ENCODE results near the gene SSTR4.
"Not testable (repeated sequence)": the region's sequence is repeated elsewhere in the genome, so short reads cannot be mapped to it uniquely, and the experiment has no call there.

SSTR4 gene

DNA sequence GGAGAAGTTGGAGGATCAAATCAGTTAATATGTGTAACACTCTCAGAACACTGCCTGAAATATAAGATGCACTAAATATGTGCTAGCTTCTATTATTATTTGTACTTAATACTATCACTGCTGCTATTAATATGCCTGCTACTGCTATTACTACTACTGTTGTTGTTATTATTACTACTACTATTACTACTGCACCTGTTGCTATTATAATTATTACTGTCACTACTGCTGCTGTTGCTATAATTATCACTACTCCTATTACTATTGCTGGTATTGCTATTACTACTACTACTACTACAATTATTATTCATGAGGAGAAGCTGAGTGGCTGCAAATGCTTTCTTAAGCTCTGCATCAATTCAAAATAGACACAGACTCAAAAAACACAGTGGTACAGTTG, 16.7 kb upstream of the SSTR4 start:
- no peak for DNase-seq (ENCODE audit: low read depth in 2 of 2)

DNA sequence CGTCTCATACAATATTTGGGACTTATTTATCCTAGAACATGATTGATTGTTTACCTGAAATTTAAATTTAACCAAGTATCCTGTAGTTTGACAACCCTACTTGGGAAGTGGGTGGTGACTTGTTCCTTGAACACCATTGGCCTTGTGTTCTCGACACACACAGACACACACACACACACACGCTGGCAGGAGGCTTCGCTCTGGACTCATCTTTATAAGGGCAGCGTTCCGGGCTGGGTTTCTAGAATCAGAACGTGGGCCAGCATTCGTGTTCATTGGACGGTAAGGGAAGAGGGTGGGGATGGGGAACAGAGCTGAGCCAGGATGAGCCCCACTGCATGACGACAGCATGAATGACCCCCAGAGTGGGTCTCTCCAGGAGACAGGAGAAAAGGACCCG, 16.2 kb upstream of the SSTR4 start:
- DNase-seq (ENCODE audit: low read depth in 2 of 2), result no peak

DNA sequence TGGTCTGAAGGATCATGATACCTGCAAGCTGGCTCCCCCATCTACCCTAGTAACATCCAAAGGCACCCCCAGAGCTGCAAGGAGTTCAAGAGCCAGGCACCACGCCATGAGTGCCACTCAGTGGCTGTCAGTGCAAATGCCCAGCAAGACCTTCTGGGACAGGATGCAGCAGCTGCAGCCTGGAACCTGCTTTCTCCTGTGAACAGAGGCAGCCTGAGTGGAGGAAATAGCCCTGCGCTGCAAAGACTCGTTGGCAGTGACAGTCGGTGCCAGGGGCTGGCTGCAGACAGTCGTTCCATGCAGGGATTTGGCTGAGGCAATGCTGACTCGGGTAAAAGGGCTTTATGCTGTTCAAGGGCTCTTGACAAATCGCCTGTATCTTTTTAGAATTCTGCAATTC, 15.7 kb upstream of the SSTR4 start:
- DNase-seq (ENCODE audit: low read depth in 2 of 2), result no peak

DNA sequence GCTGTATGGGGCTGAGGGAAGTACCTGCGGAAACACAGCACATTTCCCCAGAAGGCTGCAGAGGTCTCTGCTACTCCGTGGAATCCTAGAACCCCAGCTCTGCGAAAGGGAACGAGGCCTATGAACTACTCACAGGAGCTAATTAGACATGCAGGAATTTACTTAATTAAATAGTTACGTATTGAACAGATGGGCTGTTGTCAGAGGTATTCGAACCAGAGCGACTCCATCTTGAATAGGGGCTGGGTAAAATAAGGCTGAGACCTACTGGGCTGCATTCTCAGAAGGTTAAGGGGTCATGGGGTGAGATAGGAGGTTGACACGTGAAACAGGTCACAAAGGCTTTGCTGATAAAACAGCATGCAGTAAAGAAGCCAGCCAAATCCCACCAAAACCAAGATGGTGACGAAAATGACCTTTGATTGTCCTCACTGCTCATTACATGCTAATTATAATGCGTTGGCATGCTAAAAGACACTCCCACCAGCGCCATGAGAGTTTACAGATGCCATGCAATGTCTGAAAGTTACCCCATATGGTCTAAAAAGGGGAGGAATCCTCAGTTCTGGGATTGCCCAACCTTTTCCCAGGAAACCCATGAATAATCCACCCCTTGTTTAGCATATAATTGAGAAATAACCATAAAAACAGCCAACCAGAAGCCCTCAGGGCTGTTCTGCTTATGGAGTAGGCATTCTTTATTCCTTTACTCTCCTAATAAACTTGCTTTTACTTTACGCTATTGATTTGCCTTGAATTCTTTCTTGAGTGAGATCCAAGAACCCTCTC, 14.7 kb upstream of the SSTR4 start:
- DNase-seq (ENCODE audit: low read depth in 2 of 2), result no peak

DNA sequence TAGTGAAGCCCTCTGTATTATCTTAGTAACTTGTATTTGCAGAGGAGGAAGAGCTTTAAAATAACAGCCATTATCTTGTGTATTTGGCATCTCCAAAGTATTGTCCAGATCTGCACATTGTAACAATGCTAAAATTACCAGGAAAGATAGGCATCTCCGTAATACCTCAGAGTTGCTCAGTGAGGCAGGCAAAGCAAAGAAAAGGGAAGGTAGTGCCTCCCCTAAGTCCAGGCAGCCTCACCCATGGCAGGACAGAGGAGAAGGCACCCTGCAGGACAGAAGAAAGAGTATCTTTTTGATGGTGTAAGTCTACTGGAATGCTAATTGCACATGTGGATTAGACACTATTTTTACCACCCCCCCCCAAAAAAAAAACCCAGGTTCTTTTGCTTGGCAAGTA, 13.6 kb upstream of the SSTR4 start:
- no peak for DNase-seq (ENCODE audit: low read depth in 2 of 2)

DNA sequence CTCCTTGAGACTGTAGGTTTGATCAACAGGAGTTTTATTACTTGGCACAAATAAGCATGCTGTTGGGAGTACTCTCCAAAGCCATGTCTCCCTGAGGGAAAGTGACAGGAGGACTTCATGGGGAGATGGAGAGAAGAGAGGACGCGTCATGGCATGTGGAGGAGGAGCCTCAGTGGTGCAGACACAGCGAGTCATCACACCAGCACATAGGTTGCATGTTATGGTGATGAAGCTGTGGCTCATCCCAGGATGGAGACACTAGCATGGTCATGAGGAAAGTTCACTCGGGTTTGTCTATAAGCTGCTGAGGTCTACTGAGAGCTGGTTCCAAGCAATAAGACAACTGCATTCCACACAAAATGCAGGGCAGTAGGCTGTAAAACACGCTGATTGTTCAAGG, 13.2 kb upstream of the SSTR4 start:
- no peak for DNase-seq (ENCODE audit: low read depth in 2 of 2)

DNA sequence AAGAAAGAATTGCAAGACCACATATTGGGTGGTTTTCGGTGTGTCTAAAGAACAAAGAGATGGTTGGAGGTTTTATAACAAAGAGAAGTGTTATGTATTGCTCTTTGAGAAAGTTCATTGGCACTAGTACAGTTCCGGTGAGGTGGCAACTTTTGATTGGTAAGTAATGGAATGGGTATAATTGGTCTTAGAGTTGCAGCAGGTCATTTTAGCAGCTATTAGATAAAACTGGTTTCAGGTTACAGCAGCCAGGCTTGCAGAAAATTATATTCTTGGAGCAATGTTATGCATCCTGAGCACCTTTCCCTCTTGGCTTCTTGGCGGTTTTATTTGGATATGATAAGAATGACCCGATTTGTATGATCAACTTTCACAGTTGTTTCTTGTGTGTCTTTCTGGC, 12.3 kb upstream of the SSTR4 start:
- no peak for DNase-seq (ENCODE audit: low read depth in 2 of 2)

DNA sequence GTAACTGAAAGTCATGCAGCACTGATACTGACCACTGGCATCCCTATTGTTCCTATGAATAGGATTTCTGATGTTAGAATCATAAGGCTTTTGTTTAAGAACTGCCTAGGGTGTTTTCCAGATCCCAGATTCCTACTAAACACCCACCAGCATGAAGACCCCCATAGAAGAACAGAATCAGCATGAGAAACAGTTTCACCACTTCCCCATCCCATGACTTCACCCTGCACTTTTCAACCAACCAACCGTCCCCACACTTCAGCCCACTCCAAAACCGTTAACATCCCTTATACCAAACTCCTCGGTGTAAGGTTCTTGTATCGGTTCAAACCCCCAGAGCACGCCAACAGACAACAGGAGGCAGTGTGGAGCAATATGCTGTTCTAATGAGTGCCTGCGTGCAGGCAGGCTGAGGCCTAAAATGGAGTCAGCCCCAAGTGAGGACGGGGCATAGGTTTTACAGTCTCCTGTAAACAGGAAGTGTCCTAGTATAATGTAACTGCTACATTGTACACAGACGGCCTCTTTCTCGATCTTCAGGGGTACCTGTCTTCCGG, 11.4 kb upstream of the SSTR4 start:
- DNase-seq (ENCODE audit: low read depth in 2 of 2), result no peak

DNA sequence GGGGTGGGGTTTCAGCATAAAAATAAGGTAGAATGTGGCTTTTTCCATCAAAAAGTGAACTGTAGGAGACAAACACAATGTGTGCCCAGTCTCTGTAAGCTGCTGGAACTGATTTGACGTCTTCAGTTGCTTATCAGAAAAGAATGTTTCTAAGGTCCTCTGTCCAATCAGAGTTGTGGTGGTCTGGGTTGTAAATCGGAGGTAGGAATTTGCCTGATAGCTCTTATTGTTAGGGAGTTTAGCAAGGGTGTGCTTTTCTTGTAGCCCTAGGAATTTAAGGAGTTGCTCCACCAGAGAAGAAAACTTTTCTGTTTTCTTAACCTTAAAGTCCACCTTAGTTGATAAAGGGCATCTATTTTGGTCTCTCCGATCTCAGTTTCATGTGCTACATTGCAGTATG, 10.4 kb upstream of the SSTR4 start:
- DNase-seq (ENCODE audit: low read depth in 2 of 2), result no peak

DNA sequence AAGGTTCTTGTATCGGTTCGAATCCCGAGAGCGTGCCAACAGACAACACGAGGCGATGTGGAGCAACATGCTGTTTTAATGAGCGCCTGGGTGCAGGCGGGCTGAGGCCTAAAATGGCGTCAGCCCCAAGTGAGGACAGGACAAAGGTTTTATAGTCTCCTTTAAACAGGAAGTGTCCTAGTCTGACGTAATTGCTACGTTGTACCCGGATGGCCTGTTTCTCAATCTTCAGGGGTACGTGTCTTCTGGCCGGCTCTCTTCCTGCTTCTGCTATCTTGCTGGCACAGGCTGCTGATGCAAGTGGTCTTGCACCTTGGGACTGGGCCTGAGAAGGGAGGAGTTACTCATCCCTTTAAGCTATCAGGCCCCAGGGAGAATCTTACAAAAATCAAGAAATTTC, 9.6 kb upstream of the SSTR4 start:
- not testable (repeated sequence) for DNase-seq (ENCODE audit: low read depth in 2 of 2)

DNA sequence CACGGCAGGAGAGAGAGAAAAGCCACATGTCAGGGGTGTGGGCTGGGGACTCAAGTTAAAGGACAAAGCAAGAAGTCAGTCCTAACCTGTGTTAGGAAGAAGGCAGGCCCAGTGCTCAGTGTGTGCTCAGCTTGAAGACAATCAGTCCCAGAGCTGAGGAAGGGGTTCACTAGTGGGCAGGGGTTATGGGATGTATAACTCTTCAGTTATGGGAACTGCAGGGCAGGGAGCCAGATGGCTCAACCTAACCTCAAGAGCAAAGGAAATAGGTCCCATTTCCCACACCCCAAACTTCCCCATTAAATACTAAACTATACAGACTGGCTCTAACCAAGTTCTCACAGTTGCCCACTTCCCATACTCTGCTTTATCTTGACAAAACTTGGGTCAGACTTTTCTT, 7.4 kb upstream of the SSTR4 start:
- no peak for DNase-seq (ENCODE audit: low read depth in 2 of 2)

DNA sequence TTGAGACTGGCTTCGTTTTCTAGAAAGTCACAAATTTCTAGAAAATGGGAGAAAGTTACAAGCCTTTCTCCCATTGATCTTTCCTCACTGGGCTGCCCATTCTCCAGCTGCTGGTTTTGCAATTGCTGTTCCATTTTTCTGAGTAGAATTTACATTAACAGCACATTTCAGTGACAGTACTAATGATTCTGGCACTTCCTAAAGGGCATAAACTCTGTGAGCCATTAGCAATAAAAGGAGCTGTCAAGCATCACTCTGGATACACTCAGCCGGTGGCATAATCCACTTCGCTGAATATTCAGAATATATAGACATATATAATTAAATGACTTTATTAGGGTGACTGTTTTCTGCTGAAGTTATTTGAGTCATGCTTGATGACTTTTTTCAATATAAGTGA, 6.7 kb upstream of the SSTR4 start:
- DNase-seq (ENCODE audit: low read depth in 2 of 2), result no peak

DNA sequence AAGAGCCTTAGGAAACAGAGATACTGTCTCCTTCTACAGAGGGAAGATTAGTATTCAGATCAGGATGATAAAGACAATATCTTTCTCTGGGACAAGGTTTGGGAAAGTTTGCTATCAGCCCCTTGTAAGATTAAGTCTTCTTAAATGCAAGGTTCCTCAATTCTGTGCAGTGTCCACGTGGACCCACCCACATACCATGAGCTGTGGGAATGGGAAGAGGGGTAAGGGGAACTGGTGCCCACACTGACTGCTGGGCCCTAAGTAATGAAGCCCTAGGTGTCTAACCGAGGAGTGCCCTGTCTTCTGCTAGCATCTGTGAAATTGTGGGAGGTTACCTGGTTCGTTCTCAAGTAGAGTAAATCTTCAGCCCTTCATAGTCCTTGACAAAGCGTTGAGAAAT, 5.8 kb upstream of the SSTR4 start:
- DNase-seq (ENCODE audit: low read depth in 2 of 2), result no peak

DNA sequence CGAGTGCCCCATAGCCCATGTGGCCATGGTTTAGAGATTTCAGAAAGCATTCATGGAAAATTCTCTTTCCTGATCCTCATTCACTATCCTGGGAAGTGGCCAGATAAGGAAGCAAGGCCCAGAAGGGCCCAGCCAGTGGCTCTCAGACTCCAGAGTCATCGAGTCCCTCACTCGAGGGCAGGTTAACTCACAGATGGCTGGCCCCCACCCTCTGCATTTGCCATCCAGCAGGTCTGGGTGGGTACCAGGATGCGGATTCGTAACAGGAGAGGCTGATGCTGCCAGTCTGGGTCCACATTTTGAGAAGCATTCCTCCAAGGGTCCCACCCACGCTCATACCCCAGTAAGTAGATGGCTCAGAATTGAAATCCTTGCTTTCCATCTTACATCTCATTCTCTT, 3.8 kb upstream of the SSTR4 start:
- DNase-seq (ENCODE audit: low read depth in 2 of 2), result no peak

DNA sequence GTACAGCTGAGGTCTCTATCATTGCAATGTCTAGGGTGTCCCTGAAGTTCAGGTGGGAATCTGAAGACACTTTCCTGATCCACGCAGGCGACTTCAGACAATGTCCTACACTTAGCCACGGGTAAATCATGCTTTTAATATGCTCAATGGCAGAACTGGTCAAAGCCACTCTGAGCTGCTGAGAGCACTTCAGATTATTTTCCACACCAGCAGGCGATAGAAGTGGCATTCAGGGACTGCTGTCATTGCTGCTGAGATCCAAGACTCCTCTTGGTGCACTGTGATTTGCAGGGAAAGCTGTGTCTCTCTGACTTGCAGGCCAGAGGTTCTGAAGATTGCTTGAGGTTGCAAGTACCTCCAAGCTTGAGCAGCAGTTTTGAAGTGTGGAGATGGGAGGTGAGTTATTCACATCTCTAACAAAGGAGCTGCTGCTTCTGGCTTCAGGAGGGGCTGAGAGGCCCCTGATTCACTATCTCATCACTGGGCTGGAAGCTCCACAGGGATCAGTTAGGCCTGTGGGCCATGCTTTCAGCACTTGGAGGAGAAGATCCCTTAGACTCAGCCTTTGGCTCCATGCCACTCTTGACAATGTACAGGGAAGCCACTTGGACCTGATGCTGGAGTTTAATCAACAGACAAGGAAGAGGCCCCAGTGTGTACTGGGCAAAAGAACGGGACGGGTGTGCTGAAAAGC, 2.9 kb upstream of the SSTR4 start:
- no peak for DNase-seq (ENCODE audit: low read depth in 2 of 2)

DNA sequence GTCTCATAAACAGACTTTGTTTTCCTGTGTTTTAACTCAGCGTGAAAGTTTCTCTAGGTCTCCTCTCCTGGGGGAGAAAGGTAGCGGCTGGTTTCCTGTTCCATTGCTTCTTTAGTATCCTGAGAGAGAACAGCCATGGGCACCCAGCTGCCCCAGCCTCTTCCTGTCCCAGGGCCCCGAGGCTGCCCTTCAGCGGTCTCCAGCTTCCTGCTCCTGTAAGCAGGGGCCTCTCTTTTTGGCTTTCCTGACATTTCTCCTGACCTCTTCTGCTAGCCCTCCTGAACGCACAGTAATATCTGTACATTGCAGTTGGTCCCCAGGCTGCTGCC, 2.4 kb upstream of the SSTR4 start:
- no peak for DNase-seq (ENCODE audit: low read depth in 2 of 2)

DNA sequence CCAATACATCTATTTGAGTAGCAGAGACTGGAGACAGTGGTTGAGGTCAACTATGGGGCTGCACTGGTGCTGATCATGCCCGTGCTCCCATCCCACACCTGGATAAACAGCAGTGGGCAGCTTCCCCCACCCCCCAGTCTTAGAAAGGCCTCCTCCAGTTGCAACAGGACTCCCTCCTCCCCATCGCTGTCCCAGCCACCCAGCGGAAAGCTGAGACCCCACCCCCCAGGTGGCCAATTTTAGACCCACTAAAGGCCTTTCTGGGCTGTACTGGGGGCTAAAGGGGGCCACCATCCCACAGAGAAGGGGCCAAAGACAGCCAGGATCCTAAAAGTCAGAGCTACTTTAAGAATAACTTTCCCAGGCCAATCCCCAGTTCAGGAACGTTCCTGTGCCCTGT, 1.2 kb upstream of the SSTR4 start:
- no peak for DNase-seq (ENCODE audit: low read depth in 2 of 2)

DNA sequence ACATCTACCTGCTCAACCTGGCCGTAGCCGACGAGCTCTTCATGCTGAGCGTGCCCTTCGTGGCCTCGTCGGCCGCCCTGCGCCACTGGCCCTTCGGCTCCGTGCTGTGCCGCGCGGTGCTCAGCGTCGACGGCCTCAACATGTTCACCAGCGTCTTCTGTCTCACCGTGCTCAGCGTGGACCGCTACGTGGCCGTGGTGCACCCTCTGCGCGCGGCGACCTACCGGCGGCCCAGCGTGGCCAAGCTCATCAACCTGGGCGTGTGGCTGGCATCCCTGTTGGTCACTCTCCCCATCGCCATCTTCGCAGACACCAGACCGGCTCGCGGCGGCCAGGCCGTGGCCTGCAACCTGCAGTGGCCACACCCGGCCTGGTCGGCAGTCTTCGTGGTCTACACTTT, 619 bp downstream of the SSTR4 start:
- DNase-seq (ENCODE audit: low read depth in 2 of 2), result no peak

DNA sequence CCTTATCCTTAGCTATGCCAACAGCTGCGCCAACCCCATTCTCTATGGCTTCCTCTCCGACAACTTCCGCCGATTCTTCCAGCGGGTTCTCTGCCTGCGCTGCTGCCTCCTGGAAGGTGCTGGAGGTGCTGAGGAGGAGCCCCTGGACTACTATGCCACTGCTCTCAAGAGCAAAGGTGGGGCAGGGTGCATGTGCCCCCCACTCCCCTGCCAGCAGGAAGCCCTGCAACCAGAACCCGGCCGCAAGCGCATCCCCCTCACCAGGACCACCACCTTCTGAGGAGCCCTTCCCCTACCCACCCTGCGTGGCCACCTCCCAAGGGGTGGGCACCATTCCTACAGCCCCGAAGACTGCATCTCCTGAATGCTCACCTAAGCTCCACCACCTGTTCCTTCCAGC, 1.3 kb downstream of the SSTR4 start:
- no peak for DNase-seq (ENCODE audit: low read depth in 2 of 2)

DNA sequence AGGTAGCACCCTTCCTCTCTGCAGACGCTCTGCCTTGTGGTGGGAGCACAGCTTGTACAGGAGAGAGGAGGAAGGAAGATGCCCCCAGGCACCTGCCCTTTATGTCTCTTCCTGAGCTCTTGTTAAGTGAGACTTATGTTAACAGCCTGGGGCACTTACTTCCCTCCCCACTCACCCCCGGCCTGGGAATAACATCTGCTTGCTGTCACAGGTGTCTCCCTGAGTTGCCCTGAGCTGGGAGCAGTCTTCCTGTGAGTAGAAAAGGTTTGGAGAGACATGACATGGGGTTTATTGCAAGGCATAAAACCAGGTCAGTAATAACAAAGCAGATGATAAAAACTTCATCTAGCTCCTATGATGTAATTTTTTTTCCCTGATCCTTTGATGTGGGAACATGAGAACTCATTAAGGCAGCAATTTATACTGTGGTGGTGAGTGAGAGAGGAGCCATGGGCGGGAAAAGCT, 1.9 kb downstream of the SSTR4 start:
- no peak for DNase-seq (ENCODE audit: low read depth in 2 of 2)

DNA sequence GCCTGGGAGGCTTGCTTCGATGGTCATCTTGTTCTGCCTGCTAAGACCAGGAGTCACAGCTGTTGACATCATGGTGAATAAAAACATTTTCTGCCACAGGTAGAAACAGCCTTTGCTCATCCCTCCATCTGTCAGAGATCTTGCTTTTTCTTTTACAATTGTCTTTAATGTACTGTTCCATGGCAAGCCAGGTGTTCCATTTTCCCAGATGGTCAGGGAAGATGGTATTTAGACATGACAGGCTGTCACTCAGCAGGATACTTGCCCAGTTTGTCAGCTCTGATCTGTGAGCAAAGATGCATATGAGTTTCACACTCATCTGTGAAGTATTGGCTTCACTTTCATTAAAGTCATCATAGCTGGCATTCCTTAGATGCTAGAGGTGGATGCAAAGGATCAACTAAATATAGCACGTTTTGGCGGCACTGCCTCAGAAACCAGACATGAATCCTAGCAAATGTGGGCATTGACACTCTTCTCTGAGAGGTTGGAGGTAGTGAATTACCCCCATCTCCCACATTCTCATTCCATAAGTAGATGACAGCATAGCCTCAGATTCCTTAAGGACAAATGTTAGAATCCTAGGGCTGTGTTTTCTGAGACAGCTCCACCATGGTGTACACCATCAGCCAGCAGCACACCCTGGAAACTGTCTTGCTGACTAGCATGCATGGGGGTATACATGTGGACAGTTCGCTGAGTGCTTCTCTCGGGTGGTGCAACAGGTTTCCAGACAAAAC, 4.2 kb downstream of the SSTR4 start:
- no peak for DNase-seq (ENCODE audit: low read depth in 2 of 2)

DNA sequence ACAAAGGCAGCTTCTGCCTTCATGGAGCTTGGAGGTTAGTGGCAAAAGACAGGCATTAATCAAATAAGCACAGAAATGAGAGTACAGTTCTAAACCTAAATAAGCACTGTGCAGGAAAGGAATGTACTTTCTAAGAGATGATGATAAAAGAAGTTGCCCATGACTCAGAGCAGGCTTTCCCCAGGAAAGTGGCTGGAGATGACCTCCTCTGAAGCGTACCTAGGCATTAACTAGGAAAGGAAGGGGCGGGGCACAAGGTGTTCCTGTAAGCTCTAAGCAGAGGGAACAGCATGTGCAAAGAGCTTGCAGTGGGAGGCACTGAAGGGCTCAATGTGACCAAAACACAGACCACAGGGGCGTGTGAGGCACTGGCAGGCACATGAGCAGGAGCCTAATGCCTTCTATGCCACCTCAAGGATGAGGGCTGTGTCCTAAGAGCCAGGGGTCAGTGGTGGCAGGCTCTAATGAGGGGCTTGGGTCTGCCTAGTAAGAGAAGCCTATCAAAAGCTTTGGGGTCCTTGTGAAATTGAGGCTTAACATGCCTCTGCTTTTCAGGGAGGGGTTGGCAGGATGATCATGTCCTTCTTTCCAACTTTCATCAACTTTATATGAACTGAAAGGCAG, 4.9 kb downstream of the SSTR4 start:
- no peak for DNase-seq (ENCODE audit: low read depth in 2 of 2)

All from stimulated activated CD8-positive, alpha-beta memory T cell treated with anti-CD3 and anti-CD28 coated beads, Interleukin-7, amount 100 ng/mL, for 4 hours (primary cell).